Hypothalamus (tissue), 51 donors: Measurements from ENCODE around the gene OGG1.

Experiments used
- DNase-seq, 51 donors: peaks; one replicate each; lab custom pipeline; 2025; lab: John Stamatoyannopoulos, UW

Gene OGG1

DNA sequence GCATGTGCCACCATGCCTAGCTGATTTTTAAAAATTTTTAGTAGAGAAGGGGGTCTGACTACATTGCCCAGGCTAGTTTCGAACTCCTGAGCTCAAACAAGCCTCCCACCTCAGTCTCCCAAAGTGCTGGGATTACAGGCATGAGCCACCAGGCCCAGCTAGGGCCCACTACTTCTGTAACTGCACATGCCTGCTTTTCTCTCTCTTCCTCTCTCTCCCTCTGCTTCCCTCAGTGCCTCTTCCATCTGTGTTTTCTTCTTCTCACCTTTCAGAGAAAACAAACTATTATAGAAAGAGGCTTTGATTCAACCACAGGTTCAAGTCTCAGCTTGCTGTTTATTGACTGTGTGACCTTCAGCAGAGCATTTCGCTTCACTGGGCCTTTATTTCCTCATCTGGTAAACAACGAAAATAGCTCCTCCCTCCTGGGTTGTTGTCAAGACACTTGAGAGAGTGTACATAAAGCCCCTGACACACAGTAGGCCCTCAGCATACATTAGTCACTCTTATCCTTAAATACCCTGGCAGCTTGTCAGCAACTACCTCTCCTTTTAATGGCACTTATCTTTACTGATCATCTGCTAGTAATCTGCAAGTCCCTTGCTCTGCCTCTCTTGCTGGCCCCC is 32.3 kb downstream of the OGG1 start:
- DNase-seq: no peak

- DNase-seq: no peak
Observed at GRCh38 chr3:9782770-9783169, 33.0 kb downstream of the OGG1 start.

DNA sequence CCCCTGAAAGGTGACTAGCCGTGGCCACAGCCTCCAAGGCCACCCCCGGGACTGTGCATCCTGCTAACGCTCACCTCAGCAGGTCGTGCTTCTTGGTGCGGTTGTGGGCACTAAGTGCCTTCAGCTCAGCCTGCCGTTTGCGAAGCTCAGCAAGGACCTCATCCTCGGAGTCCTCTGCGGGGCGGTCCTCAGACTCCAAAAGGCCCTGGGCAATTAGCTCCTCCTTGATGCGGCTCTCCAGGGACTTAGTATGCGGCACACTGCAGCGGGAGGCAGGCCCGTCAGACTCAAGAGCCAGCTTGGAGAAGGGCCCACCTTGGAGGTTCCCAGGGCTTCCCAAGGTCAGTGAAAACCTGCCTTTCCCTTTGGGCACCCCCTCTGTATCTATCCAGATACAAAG is 34.2 kb downstream of the OGG1 start:
- DNase-seq: peak in 15 of 51 donors; percentile 15 to 74 (median 34)

GRCh38 chr3:9784965-9785364 is 35.2 kb downstream of the OGG1 start:
- no peak for DNase-seq

- DNase-seq: no peak
Observed at GRCh38 chr3:9785602-9786001, 35.9 kb downstream of the OGG1 start.

DNA sequence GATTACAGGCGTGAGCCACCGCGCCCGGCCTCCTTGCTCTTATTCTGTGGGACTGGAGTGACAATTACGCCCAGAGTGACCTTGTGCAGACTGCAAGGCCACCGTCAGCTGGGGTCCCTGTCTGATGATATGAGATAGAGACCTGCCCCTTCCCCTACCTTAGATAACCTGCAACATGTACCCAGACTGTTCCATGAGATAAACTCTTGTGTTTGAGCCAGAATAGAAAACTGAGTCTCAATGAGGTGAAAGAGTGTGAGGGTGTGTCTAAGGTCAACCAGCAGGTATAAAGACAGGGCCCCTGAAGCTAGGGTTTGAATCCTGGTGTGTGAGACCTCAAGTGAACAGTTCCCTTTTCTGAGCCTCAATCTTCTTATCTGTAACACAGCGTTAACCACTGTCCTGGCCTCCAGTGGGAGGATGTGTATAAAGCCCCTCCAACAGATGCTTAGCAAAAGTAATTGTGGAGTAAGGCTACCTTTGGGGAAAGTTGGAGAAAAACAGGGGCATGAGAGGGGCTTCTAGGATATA is 36.5 kb downstream of the OGG1 start:
- DNase-seq: no peak

DNA sequence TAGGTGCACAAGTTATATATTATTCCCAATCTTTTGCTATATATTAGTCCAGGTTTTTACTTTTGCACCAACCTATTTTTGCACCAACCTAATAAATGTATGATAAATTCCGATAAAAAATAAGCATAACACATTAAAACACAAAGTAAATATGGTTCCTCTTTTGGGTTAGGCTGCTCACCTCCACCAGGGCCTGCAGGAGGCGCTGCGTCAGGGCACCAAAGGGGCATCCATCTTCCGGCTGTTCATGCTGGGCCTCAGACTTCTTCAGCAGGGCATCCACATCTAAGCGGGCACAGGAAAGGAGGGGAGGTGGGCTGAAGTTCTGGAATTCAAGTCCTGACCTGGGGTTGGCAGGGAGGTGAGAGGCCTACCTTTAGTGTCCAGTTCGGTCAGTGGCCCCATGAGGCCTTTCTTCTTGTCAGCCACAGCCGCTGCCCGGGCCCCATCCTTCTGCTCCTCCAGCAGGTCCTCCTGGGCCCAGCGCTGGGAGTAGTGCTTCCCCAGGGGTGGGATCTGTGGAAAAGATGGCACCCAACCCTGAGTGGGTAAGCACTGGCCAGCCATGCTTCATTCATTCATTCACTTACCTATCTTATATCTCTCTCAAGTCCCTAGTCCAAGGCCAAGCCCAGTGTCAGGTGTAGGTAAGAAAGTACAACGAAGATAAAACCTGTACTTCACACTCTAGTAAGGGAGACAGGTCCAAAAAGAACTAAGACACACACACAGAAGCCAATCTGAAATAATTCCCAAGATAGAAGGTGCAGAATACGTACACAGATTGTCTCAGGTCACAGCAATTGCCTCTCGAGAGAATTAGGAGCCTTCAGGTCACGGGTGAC is 37.3 kb downstream of the OGG1 start:
- no peak for DNase-seq

- no peak for DNase-seq
Observed at GRCh38 chr3:9787714-9788113, 38.0 kb downstream of the OGG1 start.

DNA sequence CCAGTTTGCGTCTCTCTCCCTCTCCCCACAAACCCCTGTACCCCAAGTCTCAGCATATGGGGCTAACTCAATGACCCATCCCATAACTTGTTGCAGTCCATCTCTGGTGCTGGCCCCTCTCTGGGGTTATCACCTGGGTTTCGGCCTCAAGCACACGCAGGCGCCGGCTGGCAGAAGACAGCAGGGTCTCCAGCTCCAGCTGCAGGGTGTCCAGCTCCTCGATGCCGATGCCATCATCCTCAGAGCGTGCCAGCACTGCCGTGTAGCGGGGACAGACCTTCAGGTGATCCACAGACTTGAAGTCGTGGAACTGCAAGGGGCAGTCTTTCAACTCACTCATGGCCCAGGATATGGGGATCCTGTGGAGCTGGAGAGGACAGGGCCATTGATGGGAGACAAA is 41.4 kb downstream of the OGG1 start:
- DNase-seq: no peak

DNA sequence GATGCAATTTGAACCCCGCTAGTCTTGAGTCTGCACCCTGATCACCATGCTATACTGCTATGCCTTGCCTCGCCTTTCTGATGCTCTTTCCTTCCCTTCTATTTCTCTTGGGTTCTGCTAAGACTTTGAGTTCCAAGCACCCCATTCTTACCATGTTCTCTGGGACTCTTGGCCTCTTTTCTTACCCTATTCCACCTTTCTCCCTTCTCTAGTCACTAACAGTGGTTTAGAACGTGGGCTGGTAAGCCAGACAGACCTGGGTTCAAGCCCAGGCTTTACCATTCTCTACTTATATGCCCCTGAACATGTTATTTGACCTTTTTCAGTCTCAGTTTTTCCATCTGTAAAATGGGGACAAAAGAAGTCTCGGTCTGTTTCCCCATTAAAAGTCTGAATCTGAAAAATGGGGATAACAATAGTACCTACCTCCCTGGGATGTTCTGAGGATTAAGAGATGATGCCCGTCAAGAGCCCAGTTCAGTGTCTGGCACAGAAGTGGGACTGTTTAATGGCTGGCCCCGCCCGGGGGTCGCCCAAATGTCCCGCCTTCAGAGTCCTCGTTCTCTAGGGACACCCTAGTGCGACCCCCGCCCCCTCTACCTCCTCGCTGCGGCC is 42.1 kb downstream of the OGG1 start:
- DNase-seq: no peak

- DNase-seq: peak; percentile 78 to 98 (median 91)
Observed at GRCh38 chr3:9792405-9793160, 42.8 kb downstream of the OGG1 start, which contains the start of the genes ARPC4 and TADA3. TSS of gene ARPC4 (plus strand) at chr3:9793082. CDS start at chr3:9793122, 40 bp downstream. TSS of gene TADA3 (minus strand) at chr3:9792473. CDS start at chr3:9791466, 1,007 bp downstream.

DNA sequence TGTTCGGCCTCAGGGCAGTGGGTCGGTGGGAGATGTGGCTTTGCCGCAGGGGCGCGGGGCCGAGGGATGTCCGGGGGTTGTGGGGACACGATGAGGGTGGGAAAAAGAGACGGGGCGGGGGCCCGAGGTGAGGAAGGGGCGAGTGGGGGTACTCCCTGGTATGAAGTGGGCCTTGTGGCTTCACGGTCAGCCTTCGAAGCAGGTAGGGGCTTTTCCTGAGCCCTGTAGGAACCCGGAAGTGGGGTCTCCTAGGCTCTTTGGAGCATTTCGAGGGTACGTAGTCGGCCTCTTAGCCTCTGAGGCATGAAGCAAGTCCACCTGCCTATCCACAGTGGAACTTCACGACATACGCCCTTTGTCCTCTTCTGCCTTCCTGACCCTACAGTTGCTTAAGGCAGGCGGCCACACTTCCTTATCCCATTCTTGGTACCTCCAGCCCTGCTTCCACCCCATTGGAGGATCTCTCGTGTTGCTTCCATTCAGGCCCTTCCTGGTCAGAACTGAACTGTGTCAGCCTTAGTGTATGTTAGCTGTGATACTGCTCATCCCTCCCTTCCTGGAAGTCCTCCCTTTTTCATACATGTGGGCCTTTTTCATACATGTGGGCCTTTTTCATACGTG is 43.5 kb downstream of the OGG1 start:
- no peak for DNase-seq

DNA sequence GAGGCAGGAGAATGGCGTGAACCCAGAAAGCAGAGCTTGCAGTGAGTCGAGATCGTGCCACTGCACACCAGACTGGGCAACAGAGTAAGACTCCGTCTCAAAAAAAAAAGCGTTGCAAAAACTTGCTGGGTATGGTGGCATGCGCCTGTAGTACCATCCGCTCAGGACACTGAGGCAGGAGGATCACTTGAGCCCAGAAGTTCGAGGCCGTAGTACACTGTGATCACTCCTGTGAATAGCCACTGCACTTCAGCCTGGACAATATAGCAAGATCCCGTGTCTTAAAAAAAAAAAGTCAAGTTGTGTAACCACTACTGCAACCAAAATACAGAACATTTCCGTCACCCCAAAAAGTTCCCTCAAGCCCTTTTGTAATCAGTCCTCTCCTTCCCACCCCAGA is 44.6 kb downstream of the OGG1 start:
- no peak for DNase-seq

DNA sequence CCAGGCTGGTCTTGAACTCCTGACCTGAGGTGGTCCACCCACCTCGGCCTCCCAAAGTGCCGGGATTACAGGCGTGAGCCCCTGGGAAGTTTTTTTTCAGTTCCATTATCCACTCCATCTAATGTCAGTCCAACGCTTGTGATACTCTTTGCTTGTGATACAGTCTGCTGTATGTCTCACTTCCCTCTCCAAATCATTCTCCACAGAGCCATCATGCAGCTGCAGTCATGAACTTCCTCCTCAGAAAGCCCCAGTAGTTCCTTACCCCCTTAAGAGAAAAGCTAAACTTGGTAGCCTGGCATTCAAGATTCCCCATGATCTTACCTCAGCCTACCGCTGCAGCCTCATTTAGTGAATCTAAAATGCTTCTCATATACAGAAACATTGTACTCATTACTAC is 45.5 kb downstream of the OGG1 start:
- DNase-seq: no peak

DNA sequence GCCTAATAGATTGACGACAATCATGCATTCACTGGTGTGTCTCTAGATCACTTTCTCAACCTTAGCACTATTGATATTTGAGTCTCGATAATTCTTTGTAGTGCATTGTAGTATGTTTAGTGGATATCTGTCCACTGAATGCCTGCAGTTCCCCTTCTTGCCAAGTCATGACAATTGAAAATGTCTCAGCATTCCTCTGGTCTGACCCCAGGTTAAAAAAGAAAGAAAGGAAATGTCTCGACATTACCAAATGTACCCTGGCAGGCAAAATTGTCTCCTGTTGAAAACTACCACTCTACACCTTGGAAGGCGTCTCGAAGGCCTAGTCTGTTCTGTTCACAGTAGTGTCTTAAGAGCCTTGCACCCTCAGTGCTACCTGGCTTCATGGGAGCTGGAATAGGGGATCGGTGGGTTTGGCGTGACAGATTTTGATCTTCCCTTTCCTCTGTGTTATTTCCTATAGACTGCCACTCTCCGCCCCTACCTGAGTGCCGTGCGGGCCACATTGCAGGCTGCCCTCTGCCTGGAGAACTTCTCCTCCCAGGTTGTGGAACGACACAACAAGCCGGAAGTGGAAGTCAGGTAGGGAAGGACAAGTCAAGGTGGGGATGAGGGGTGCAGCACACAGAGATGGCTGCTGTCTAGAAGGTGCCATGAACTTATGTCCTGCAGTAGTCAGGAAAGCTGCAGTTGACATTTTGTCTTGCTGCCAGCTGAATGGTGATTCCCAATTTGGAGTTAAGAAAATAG is 47.6 kb downstream of the OGG1 start:
- no peak for DNase-seq

DNA sequence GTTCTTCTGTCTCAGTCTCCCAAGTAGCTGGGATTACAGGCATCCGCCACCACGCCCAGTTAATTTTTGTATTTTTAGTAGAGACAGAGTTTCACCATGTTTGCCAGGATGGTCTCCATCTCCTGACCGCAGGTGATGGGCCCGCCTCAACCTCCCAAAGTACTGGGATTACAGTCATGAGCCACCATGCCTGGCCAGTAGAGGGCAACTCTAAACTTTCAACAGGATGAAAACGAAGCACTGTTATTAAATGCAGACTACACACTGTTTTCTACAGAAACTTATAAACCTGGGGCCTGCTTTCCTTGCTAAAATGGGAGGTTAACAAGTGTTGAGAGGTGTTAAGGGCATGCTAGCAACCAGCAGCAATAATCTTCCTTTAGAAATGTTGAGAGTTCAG is 50.8 kb downstream of the OGG1 start:
- DNase-seq: no peak

GRCh38 chr3:9803494-9803893 is 53.7 kb downstream of the OGG1 start:
- DNase-seq: peak in 1 of 51 donors; percentile 58

DNA sequence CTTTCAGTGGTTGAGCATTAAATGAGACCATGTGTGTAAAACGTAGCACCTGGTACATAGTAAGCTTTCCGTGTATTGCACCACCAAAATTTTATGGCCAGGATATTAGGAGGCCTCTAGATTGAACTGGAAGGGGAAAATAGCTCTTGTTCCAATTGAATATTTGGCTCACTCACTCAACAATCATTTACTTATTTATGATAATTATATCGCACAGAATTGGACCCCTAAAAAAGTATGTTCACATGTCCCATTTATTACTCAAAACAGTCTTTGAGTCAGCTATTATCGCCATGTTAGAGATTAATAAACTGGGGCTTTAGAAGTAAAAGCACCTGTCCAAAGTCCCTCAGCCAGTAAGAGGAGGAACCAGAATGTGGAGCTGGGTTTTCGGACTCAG is 55.2 kb downstream of the OGG1 start:
- DNase-seq: no peak

GRCh38 chr3:9806137-9806536 is 56.4 kb downstream of the OGG1 start:
- no peak for DNase-seq
